ENCODE data around the gene GRM8. TPM values are rescaled to one million over a fixed set of nuclear protein-coding genes. Genes with fewer than 3 reads are reported as not detected.

The GRM8 gene
- not detected for polyA plus RNA-seq (2013, experiment 1 of 2)
- 0.04 TPM for polyA plus RNA-seq (2013, experiment 2 of 2)

DNA sequence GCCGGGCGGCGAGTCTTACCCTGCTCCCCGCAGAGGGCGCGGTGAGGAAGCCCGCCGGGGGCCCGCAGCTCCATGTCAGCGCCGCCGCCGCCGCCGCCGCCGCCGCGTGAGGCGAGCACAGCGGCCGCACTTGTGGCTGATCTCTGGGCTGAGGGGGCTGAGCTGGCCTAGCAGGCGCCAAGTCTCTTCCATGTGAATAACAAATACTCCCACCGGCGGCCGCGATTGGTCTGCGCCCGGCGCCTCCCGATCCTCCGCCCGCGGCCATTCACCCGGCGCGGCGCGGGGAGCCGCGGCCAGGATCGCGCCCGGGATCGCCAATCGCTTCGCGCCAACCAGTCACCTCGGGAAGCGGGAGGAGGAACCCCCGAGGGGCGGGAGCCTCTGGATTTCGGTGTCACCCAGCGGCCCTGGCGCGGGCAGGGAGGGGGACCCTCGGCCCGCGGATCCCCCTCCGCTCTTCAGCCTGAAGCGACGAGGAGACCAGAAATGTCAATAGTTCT lies at the start of gene GRM8:
Gene GRM8 (minus strand): TSS at position 164 of the 503 bp plus-strand sequence.
- Histone ChIP-seq H3K9ac (ENCODE audit: low read length) (peak within 1 kb of the TSS; percentile 37), H3K36me3 (ENCODE audit: control insufficient read depth in 1 of 2, insufficient read depth in 2 of 2, low read depth in 1 of 2, low read length in 2 of 2) (no peaks in the 10 kb centered on the region), H3K4me1 (ENCODE audit: control insufficient read depth, insufficient read depth, low read depth, low read length) (peaks cover 22% of the 10 kb centered on the region), H3K4me2 (ENCODE audit: low read length, poor library complexity, severe bottlenecking) (peak within 1 kb of the TSS; percentile 97), H2BK120ac (ENCODE audit: low read depth, low read length) (no peak within 1 kb of the TSS), H3K27ac (ENCODE audit: low read length, poor library complexity, severe bottlenecking) (no peak within 1 kb of the TSS), H4K8ac (ENCODE audit: low read length) (peak within 1 kb of the TSS; percentile 14), H3K4ac (ENCODE audit: low read depth in 1 of 2, low read length in 2 of 2) (no peak within 1 kb of the TSS), H2AK5ac (ENCODE audit: low read length, severe bottlenecking) (no peak within 1 kb of the TSS), H3K27me3 (ENCODE audit: control insufficient read depth in 1 of 2, insufficient read depth in 1 of 2, low read length in 2 of 2) (peaks cover 69 to 78% of the 10 kb centered on the region in 2 experiments), H2BK5ac (ENCODE audit: low read depth, low read length, poor library complexity, severe bottlenecking) (no peak within 1 kb of the TSS), H3K9me3 (ENCODE audit: control insufficient read depth, low read length) (no peaks in the 10 kb centered on the region), H3K14ac (ENCODE audit: low read length in 2 of 2) (peak within 1 kb of the TSS in 1 of 2 experiments; percentile 46), H4K91ac (ENCODE audit: low read length) (no peak within 1 kb of the TSS), H3K23ac (ENCODE audit: low read length in 2 of 2) (peak within 1 kb of the TSS in 1 of 2 experiments; percentile 6), H2AFZ (ENCODE audit: low read depth, low read length) (peak within 1 kb of the TSS; percentile 90), H3K18ac (ENCODE audit: low read depth in 1 of 2, low read length in 2 of 2) (no peak within 1 kb of the TSS), H3K79me1 (replicated peaks; ENCODE audit: low read length, poor library complexity, severe bottlenecking) (no peaks in the 10 kb centered on the region), H2BK15ac (ENCODE audit: low read depth, poor library complexity, severe bottlenecking) (no peak within 1 kb of the TSS), H2BK12ac (ENCODE audit: low read length in 2 of 2) (no peak within 1 kb of the TSS), H3K4me3 (ENCODE audit: insufficient read depth in 1 of 2, low read depth in 1 of 2, low read length in 2 of 2) (peak within 1 kb of the TSS; percentile 69 to 85)
- peak; percentile 44 for DNase-seq
- WGBS = 0% methylated on average over 54 of the region's 62 CpGs

DNA sequence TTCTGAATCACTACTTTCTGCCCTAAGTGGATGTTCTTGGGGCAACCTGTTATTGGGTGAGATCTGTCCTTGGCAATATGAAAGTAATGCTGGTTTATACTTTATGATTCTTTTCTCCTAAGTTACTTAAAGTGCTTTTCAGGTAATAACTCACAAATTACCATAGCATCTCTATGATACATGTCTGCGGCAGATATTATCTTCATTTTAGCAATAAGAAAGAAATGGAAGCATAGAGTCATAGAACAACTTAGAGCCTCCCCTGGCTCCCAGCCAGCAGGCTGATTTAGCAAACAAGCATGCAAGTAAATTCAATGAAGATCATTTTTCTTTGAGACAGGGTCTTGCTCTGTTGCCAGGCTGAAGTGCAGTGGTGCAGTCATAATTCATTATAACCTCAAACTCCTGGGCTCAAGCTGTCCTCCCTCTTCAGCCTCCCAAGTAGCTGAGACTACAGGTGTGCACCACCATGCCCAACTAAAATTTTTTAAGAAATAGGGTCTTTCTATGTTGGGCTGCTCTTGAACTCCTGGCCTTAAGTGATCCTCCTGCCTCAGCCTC lies 38.1 kb upstream of the GRM8 start:
- DNase-seq = no peak
- Histone ChIP-seq H3K27ac (ENCODE audit: low read length, poor library complexity, severe bottlenecking) (no peak overlapping the region), H3K9me3 (ENCODE audit: control insufficient read depth, low read length) (no peaks in the 10 kb centered on the region), H3K4me2 (ENCODE audit: low read length, poor library complexity, severe bottlenecking) (no peak overlapping the region), H2BK5ac (ENCODE audit: low read depth, low read length, poor library complexity, severe bottlenecking) (no peak overlapping the region), H3K79me1 (replicated peaks; ENCODE audit: low read length, poor library complexity, severe bottlenecking) (no peaks in the 10 kb centered on the region), H3K36me3 (ENCODE audit: control insufficient read depth in 1 of 2, insufficient read depth in 2 of 2, low read depth in 1 of 2, low read length in 2 of 2) (no peaks in the 10 kb centered on the region), H3K27me3 (ENCODE audit: control insufficient read depth in 1 of 2, insufficient read depth in 1 of 2, low read length in 2 of 2) (peaks cover 0 to 4% of the 10 kb centered on the region in 2 experiments), H3K18ac (ENCODE audit: low read depth in 1 of 2, low read length in 2 of 2) (no peak overlapping the region), H2AK5ac (ENCODE audit: low read length, severe bottlenecking) (no peak overlapping the region), H4K91ac (ENCODE audit: low read length) (no peak overlapping the region), H2BK15ac (ENCODE audit: low read depth, poor library complexity, severe bottlenecking) (no peak overlapping the region), H3K23ac (ENCODE audit: low read length in 2 of 2) (no peak overlapping the region), H2BK12ac (ENCODE audit: low read length in 2 of 2) (no peak overlapping the region), H2BK120ac (ENCODE audit: low read depth, low read length) (no peak overlapping the region), H3K9ac (ENCODE audit: low read length) (no peak overlapping the region), H3K4me1 (ENCODE audit: control insufficient read depth, insufficient read depth, low read depth, low read length) (no peaks in the 10 kb centered on the region), H3K4ac (ENCODE audit: low read depth in 1 of 2, low read length in 2 of 2) (no peak overlapping the region), H4K8ac (ENCODE audit: low read length) (no peak overlapping the region), H3K4me3 (ENCODE audit: insufficient read depth in 1 of 2, low read depth in 1 of 2, low read length in 2 of 2) (no peak overlapping the region), H2AFZ (ENCODE audit: low read depth, low read length) (no peak overlapping the region), H3K14ac (ENCODE audit: low read length in 2 of 2) (no peak overlapping the region)
- WGBS = 86% methylated on average over 1 of the region's 1 CpG

DNA sequence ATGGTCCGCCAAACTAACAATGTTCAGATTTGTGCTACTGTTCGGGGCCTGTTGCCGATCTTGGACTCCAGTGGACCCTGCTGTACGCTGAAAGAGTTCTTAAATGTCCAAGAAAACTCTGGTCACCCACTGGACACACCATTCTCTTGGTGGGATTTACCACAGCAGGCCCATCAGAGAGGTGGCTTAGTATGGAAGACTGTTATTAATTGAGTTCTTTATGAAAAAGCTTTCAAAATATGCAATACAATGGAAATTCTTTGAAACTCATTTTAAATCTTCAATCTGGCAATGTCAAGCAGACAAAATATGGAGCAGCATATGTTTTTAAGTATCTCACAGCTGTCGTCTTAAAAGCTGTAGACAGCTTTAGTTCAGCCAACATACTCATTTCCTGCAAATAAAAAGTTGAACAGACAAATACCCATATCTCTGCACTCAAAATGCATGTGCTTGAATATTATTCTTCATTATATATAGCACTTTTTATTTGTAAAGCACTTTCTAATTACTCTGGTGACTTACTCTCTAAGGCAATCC lies 37.4 kb upstream of the GRM8 start:
- Histone ChIP-seq H3K27me3 (ENCODE audit: control insufficient read depth in 1 of 2, insufficient read depth in 1 of 2, low read length in 2 of 2) (peaks cover 0 to 4% of the 10 kb centered on the region in 2 experiments), H3K9me3 (ENCODE audit: control insufficient read depth, low read length) (no peaks in the 10 kb centered on the region), H3K79me1 (replicated peaks; ENCODE audit: low read length, poor library complexity, severe bottlenecking) (no peaks in the 10 kb centered on the region), H2AFZ (ENCODE audit: low read depth, low read length) (no peak overlapping the region), H2BK15ac (ENCODE audit: low read depth, poor library complexity, severe bottlenecking) (no peak overlapping the region), H4K91ac (ENCODE audit: low read length) (no peak overlapping the region), H2BK5ac (ENCODE audit: low read depth, low read length, poor library complexity, severe bottlenecking) (no peak overlapping the region), H3K9ac (ENCODE audit: low read length) (no peak overlapping the region), H3K4ac (ENCODE audit: low read depth in 1 of 2, low read length in 2 of 2) (no peak overlapping the region), H2BK12ac (ENCODE audit: low read length in 2 of 2) (no peak overlapping the region), H3K36me3 (ENCODE audit: control insufficient read depth in 1 of 2, insufficient read depth in 2 of 2, low read depth in 1 of 2, low read length in 2 of 2) (no peaks in the 10 kb centered on the region), H2AK5ac (ENCODE audit: low read length, severe bottlenecking) (no peak overlapping the region), H3K23ac (ENCODE audit: low read length in 2 of 2) (no peak overlapping the region), H3K4me1 (ENCODE audit: control insufficient read depth, insufficient read depth, low read depth, low read length) (no peaks in the 10 kb centered on the region), H4K8ac (ENCODE audit: low read length) (no peak overlapping the region), H3K4me3 (ENCODE audit: insufficient read depth in 1 of 2, low read depth in 1 of 2, low read length in 2 of 2) (no peak overlapping the region), H3K4me2 (ENCODE audit: low read length, poor library complexity, severe bottlenecking) (no peak overlapping the region), H3K27ac (ENCODE audit: low read length, poor library complexity, severe bottlenecking) (no peak overlapping the region), H3K14ac (ENCODE audit: low read length in 2 of 2) (no peak overlapping the region), H2BK120ac (ENCODE audit: low read depth, low read length) (no peak overlapping the region), H3K18ac (ENCODE audit: low read depth in 1 of 2, low read length in 2 of 2) (no peak overlapping the region)
- no peak for DNase-seq
- 72% methylated on average over 5 of the region's 5 CpGs for WGBS

DNA sequence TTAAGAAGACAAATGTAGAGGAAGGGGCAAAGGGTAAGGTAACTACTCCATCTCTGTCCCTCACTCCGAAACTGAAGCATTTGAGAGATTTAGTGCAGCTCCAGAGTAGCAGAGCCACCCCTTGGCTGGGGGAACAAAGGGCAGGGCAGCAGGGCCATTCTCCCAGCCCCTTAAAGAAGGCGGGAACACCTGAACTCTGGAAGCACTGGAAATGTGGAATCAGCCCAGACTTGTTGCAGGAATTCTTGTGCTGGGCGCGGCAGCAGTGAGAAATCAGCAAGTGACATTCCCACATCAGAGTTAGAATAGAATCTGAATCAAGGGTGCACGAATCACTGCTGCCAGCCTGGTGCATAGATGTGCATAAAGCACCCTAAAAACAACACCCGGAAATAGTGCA lies 34.4 kb upstream of the GRM8 start:
- H4K8ac ChIP-seq (ENCODE audit: low read length) = no peak overlapping the region
- no peak overlapping the region for H2AFZ ChIP-seq (ENCODE audit: low read depth, low read length)
- no peaks in the 10 kb centered on the region for H3K4me1 ChIP-seq (ENCODE audit: control insufficient read depth, insufficient read depth, low read depth, low read length)
- no peak overlapping the region for H3K14ac ChIP-seq (ENCODE audit: low read length in 2 of 2)
- no peak for DNase-seq
- no peak overlapping the region for H2BK15ac ChIP-seq (ENCODE audit: low read depth, poor library complexity, severe bottlenecking)
- H3K4me2 ChIP-seq (ENCODE audit: low read length, poor library complexity, severe bottlenecking) = no peak overlapping the region
- no peak overlapping the region for H3K27ac ChIP-seq (ENCODE audit: low read length, poor library complexity, severe bottlenecking)
- no peak overlapping the region for H3K9ac ChIP-seq (ENCODE audit: low read length)
- peak overlapping the region; percentile 31 for H2BK5ac ChIP-seq (ENCODE audit: low read depth, low read length, poor library complexity, severe bottlenecking)
- H3K9me3 ChIP-seq (ENCODE audit: control insufficient read depth, low read length) = no peaks in the 10 kb centered on the region
- H3K4me3 ChIP-seq (ENCODE audit: insufficient read depth in 1 of 2, low read depth in 1 of 2, low read length in 2 of 2) = no peak overlapping the region
- H2BK120ac ChIP-seq (ENCODE audit: low read depth, low read length) = no peak overlapping the region
- H3K4ac ChIP-seq (ENCODE audit: low read depth in 1 of 2, low read length in 2 of 2) = no peak overlapping the region
- H4K91ac ChIP-seq (ENCODE audit: low read length) = no peak overlapping the region
- no peak overlapping the region for H2BK12ac ChIP-seq (ENCODE audit: low read length in 2 of 2)
- no peak overlapping the region for H3K18ac ChIP-seq (ENCODE audit: low read depth in 1 of 2, low read length in 2 of 2)
- no peak overlapping the region for H3K23ac ChIP-seq (ENCODE audit: low read length in 2 of 2)
- 65% methylated on average over 6 of the region's 6 CpGs for WGBS
- no peak overlapping the region for H2AK5ac ChIP-seq (ENCODE audit: low read length, severe bottlenecking)
- H3K27me3 ChIP-seq (ENCODE audit: control insufficient read depth in 1 of 2, insufficient read depth in 1 of 2, low read length in 2 of 2) = peaks cover 0 to 4% of the 10 kb centered on the region in 2 experiments
- H3K79me1 ChIP-seq (replicated peaks; ENCODE audit: low read length, poor library complexity, severe bottlenecking) = no peaks in the 10 kb centered on the region
- H3K36me3 ChIP-seq (ENCODE audit: control insufficient read depth in 1 of 2, insufficient read depth in 2 of 2, low read depth in 1 of 2, low read length in 2 of 2) = no peaks in the 10 kb centered on the region

All from mesenchymal stem cell (in vitro differentiated cells and primary cell).